Uterus (tissue), 2 donors: ENCODE measurements around the gene JMJD8.

ENCODE experiments used
- CTCF ChIP-seq, 4 experiments: fragments of 200-600 bp in 2 of 4; fragments of 450-650 bp in 2 of 4; sonication (generic) in 2 of 4; IDR thresholded peaks; one replicate each; pipeline ENCODE4 v1.5.1; 2016 to 2019; ENCODE audit warnings: antibody characterized with exemption in 4 of 4, mild to moderate bottlenecking in 2 of 4, moderate library complexity in 1 of 4
- POLR2A ChIP-seq, 2 donors: fragments of 450-650 bp; IDR thresholded peaks; one replicate each; pipeline ENCODE4 v1.6.1; 2016; ENCODE audit warnings: antibody characterized with exemption in 2 of 2, mild to moderate bottlenecking in 1 of 2, moderate library complexity in 1 of 2

DNA sequence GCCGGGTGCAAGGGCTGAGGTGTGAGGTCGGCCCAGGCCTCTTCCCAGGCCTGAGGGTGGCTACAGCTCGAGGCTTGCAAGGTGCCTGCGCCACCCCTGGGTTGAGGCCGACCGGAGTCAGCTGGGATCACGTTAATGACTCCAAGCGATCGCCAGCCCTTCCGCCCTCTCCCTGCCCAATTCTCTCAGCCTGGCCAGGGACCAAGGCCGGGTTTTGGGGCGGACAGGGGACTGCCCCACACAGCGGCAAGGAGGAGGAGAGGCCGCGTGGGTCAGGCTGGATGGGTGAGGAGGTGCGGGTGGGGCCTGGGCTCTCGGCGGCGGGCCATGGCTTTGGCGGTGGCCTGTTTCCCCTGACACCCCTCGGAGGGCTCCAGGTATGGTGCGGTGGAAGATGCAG lies 9.2 kb upstream of the JMJD8 start:
- TF ChIP-seq CTCF (IDR thresholded peaks at IDR 0.05) (no peak), POLR2A (IDR thresholded peaks at IDR 0.05) (no peak)
